ENCODE measurements around the gene ZFP57.
A peak's percentile ranks its signal among the peaks of the same experiment; 100 is the strongest.

DNA sequence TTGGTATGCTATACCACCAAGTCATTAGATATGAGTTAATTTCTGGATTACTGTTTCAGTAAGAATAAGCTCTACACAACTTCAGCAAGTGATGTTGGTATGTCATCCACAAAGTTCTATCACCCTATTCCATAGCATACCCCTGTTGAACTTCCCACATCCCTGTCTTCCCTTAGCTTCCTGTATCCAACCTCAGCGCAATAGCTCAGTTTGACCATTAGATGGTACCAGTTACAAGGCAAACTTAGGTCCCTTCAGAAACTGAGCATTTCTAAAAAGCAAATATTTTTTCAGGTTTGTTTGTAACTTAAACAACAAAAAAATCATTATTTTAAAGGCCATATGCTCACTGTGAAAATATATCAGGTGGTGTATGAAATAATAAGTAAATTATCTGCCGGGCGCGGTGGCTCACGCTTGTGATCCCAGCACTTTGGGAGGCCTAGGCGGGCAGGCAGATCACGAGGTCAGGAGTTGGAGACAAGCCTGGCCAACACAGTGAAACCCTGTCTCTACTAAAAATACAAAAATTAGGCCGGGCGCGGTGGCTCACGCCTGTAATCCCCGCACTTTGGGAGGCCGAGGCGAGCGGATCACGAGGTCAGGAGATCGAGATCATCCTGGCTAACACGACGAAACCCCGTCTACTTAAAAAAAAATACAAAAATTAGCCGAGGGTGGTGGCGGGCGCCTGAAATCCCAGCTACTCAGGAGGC lies 32.9 kb downstream of the ZFP57 start:
- TF ChIP-seq POLR2AphosphoS5 (IDR thresholded peaks at IDR 0.05): no peak
- TF ChIP-seq, protein P1, sequence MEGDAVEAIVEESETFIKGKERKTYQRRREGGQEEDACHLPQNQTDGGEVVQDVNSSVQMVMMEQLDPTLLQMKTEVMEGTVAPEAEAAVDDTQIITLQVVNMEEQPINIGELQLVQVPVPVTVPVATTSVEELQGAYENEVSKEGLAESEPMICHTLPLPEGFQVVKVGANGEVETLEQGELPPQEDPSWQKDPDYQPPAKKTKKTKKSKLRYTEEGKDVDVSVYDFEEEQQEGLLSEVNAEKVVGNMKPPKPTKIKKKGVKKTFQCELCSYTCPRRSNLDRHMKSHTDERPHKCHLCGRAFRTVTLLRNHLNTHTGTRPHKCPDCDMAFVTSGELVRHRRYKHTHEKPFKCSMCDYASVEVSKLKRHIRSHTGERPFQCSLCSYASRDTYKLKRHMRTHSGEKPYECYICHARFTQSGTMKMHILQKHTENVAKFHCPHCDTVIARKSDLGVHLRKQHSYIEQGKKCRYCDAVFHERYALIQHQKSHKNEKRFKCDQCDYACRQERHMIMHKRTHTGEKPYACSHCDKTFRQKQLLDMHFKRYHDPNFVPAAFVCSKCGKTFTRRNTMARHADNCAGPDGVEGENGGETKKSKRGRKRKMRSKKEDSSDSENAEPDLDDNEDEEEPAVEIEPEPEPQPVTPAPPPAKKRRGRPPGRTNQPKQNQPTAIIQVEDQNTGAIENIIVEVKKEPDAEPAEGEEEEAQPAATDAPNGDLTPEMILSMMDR (IDR thresholded peaks at IDR 0.05; ENCODE audit: poor library complexity, severe bottlenecking): peak; percentile 77

All from neural cell (in vitro differentiated cells).